AML-193 (cell line): ENCODE measurements around the gene SLC38A4.

Experiments
- DNase-seq, 2 experiments: peaks; one replicate each; lab custom pipeline; 2025; lab: John Stamatoyannopoulos, UW

SLC38A4 gene

GRCh38 chr12:46815809-46816208 lies 10.0 kb downstream of the SLC38A4 start:
- DNase-seq, result no peak

DNA sequence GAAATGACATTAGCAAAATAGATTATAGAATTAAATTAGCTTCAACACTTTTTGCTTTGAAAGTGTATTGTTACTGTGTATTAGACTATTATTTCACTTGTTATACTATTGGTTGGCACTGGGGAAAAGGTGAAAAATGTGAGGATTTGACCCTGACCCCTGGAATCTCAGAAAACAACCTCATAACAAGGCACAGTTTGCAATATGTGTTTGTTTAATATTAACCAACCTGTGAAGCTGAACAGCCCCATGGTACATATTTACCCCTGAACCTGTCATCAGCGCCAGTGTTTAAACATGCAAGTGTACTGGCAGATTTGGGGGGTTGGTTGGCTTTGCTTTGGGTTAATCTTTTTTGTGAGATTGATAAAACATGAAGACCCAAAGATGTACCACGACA lies 11.7 kb downstream of the SLC38A4 start:
- DNase-seq, result no peak

GRCh38 chr12:46811185-46811584 lies 14.6 kb downstream of the SLC38A4 start:
- no peak for DNase-seq

DNA sequence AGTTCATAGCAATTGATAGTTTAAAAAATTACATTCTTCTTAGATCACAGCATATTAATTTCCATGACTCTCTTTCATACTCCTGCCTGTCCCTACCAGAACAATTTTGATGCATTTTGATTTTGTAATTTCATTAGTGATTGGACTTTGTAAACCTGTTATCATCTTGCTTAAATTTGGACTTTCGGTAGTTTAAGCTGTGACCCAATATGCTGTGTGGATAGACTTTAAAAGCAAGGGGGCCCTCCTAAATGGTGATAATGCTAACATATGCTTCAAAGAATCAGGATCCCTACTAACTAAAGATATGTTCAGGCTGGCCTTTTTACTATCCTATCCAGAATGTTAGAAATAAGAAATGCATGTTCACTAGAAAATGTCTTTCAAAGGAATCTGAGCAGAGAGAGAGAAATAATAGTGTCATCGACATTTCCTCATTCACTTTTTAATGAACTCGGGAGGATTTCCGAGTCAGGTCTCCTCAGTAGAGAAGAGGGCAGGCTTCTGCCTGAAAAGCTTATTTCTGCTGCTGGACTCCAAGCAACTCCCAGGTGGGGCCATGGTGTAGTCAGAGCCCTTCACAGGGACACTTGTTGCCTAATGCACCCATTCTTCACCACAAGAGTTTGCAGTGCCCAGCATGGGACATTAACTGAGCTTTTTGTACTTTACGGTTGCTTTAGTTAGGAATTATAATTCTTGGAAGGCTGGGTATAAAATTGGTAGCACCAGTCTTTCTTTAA lies 16.7 kb downstream of the SLC38A4 start:
- no peak for DNase-seq

GRCh38 chr12:46808317-46808716 lies 17.5 kb downstream of the SLC38A4 start:
- no peak for DNase-seq

- no peak for DNase-seq
Observed at GRCh38 chr12:46804054-46804453, 21.7 kb downstream of the SLC38A4 start.

DNA sequence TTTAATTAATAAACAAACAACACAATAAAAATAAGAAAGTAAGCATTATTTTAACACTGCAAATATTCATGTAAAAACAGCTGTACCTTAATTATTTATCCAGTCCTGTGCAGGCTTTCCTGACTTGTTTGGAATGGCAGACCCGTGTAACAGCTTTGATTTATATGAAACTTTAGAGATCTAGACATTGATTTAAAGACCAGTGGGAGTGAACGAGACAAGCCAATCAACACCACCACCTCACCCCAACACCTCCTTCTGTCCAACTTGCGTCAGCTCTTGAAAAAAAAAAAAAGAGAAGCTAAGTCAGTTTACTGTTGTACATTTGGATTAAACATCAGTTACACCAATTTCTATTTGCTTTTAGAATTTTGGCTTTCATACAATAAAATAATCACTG lies 22.3 kb downstream of the SLC38A4 start:
- DNase-seq, result no peak

- DNase-seq, result no peak
Observed at GRCh38 chr12:46801293-46801692, 24.5 kb downstream of the SLC38A4 start.

DNA sequence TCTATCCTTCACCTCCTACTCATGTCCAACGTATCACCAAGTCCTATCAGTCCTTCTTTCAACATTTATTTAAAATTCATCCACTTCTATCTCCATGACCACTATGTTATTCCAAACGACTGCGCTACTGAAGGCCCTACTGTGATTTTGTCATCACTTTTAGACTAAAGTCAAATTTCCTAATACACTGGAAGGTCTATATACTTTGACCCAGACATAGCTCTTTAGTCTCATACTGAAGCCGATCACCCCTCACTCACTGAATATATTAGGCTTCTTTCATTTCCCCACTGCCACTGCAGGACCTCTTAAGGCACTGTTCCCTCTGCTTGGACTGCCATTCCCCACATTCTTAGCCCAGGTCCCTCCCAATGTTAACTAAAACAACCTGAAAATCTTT lies 25.6 kb downstream of the SLC38A4 start:
- no peak for DNase-seq

DNA sequence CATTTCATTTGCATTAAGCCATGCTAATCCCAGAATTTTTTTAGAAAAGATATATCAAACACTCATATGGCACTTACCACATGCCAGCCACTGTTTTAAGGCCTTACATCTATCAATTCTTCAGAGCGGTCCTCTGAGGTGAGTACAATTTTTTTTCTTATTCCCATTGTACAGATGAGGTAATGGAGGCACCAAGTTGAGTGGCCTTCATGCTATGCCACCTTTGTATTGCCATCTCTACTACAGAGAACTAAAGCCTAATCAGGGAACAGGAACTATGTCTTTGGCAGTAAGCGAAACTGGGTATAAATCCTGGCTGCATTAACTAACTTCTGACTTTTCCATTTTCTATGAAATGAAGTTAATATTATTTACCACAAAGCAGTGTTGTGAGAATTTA lies 27.1 kb downstream of the SLC38A4 start:
- DNase-seq, result no peak

DNA sequence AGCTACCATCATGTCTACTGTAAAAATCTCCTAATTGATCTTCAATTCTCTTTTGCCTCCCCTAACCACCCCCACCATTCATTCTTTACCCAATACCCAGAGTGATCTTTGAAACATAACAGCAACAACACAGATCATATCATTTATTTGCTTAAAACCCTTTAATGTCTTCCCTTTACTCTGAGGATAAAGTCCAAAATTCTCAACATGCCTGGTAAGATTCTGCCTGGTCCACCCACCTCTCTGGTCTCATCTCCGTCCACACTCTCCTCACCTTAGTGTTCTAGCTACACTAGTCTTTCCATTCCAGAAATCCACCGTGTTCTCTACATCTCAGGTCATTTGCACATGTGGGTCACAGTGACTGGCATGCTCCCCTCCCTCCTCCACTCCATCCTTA lies 27.7 kb downstream of the SLC38A4 start:
- no peak for DNase-seq

DNA sequence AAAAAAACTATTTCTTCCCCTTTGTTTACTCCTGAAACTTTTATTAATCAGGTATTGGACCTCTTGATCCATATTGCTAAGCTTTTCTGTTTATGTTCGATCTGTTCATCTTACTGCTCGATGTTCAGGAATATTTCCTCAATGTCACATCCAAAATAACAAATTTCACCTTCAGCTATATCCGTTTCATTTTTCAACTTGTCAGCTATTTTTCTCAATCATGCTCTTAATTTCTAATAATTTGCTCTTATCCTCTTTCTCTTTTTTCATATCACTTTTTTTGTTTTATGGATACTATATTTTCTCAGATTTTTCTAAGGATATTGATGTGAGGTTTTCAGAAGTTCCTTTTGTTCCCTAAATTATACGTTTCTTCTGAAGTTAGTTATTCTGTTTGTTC lies 29.8 kb downstream of the SLC38A4 start:
- DNase-seq, result no peak

- no peak for DNase-seq
Observed at GRCh38 chr12:46794593-46795190, 31.1 kb downstream of the SLC38A4 start.

DNA sequence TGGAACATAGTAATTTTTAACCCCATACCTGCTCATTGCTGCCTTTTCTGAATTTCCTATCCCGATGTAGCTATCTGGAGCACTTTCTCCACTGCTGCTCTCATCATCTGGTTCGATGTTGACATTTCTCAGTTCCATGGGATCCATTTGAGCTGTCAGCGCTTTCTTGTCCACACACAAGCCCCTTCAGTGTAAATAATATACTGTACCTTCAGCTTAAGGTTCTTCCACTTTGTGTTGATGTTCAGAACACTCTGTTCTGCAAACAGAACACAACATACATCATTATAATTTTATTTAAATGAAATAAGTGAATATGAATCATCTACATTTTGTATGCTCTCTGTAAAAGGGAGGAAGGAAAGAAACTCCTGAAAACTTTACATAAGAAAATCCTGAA lies 32.9 kb downstream of the SLC38A4 start:
- no peak for DNase-seq

GRCh38 chr12:46790066-46790465 lies 35.7 kb downstream of the SLC38A4 start:
- DNase-seq, result no peak

DNA sequence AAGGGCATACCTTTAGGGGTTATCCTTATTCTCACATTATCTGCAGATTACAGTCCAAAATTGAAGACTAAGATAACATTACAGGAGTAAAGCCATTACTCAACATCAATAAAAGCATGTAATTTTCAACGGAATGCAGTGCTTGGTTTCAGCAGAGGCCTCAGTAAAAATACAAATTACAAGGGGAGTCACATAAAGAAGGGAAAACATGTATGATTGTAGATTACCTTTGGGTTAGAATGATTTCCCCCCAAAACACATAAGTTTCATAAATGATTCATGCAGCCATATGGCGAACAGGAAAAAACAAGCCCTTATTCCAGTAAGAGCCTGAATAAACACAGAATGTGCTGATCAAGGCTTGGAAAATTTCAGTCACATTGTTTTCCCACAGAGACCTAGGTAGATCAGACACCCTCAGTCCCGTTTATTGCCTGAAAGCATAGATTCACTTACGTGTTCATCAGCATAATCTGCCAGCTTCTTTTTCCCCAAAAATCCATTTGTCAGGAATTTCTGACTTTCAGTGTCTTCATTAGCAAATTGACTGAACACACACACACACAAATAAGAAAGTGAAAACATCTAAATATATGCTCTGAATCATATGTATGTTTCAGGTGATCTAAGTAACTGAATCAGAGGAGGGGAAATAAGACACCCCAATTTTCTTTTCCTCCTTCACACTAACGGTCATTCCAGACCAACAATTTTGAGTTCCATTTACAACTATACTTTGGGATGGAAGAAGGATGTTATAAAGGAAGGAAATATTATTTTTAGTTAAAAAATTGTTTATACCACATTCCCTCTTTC lies 37.5 kb downstream of the SLC38A4 start:
- no peak for DNase-seq

GRCh38 chr12:46787496-46788055 lies 38.2 kb downstream of the SLC38A4 start:
- no peak for DNase-seq

DNA sequence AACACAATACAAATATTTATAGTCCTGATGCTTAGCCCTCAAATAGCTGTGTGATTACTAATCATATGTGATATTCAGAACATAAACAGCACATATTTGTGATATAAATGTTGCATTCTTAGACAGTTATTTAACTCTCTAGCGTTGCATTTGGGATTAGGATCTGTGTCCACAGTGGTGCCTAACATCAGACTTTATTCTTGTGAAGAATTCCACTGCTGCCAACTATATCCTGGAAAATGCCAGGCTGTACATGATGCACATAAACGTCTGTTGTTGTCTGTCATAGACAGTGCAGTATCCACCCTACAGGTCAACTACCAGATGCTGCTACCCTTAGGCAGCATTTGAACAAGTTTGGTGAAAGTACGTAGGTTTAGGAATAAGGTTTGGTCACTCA lies 39.0 kb downstream of the SLC38A4 start:
- no peak for DNase-seq

DNA sequence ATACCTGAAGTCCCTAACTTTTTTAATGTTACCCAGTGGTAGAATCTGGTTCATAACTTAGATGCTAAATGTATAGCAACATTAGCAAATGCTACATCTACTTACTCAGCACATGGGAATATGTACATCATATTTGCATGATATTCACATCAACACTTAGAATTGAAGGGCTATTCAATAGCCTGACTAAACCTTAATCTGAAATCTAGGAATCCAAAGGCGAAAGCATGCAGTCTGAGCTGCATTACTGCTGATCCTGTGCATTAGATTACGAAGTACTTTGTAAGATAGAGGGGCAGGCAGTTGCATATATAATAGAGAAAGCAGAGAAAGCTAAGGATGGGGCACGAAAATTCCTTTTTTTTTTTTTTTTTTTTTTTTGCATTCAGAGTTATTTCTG lies 40.4 kb downstream of the SLC38A4 start:
- DNase-seq, result no peak

DNA sequence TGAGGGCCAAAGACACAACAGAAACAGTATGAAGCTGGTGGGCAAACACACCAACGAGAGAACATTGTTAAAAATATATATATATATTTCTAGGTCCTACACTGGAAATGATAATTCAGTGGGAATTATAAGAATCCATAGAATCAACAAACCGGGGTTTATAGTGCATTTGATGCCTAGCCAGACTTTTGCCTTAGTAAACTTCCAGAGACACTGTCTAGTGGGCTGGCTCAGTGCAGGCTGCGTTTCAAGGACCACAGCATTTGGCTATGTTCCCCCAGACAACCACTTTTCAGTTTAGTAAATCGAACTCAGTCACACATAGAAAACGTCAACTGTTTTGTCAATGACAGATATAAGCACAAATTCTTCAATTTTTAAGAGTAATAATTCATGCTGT lies 41.9 kb downstream of the SLC38A4 start:
- no peak for DNase-seq

GRCh38 chr12:46779879-46780278 lies 45.9 kb downstream of the SLC38A4 start:
- no peak for DNase-seq

- DNase-seq, result no peak
Observed at GRCh38 chr12:46779063-46779462, 46.7 kb downstream of the SLC38A4 start.

DNA sequence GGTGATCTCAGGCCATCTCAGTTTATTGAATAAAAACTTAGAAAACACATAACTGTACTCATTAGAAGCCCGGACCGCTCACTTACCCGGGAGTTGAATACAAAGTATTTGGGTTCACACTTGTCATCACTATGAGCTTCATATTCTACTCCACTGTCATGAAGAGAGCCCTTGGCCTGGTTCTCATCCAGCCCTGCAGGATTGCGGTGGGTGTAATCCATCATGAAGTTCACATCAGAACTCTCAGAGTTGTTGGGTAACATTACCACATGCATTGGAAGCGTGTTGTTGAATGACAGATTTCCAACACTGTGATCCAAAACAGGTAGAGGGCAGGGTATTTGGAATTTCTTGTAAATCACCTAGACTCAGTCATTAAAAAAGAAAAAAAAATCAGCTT lies 47.4 kb downstream of the SLC38A4 start:
- DNase-seq, result no peak
